ENCODE results near the gene CIPC.

- peak in 2 of 4 donors; percentile 3 to 10 for TF ChIP-seq CTCF (IDR thresholded peaks at IDR 0.05)
- TF ChIP-seq POLR2A (IDR thresholded peaks at IDR 0.05) = no peak
Observed at GRCh38 chr14:77125281-77125801, 27.3 kb downstream of the CIPC start.
